ENCODE results near the gene DLG3. TPM values are rescaled to one million over a fixed set of nuclear protein-coding genes. Genes with fewer than 3 reads are reported as not detected.

The DLG3 gene
- polyA plus RNA-seq, 2 donors, result 13.8 to 19.0 TPM

GRCh38 chrX:70468709-70469108, 24.1 kb downstream of the DLG3 start:
- Histone ChIP-seq H3K27me3 (ENCODE audit: control insufficient read depth in 1 of 2, insufficient read depth in 2 of 2, low read length in 2 of 2) (no peaks in the 10 kb centered on the region), H3K36me3 (ENCODE audit: control insufficient read depth in 2 of 2, insufficient read depth in 2 of 2, low read length in 1 of 2) (no peaks in the 10 kb centered on the region)
- 79 to 86% methylated on average over 1 of the region's 1 CpG for WGBS, 2 donors

GRCh38 chrX:70470850-70471289, 26.2 kb downstream of the DLG3 start:
- Histone ChIP-seq H3K4me3 (ENCODE audit: low read depth in 1 of 2, low read length in 2 of 2) (no peak overlapping the region), H3K9me3 (ENCODE audit: control insufficient read depth in 2 of 2, insufficient read depth in 1 of 2, low read depth in 1 of 2, low read length in 1 of 2) (no peaks in the 10 kb centered on the region), H3K4me1 (ENCODE audit: control insufficient read depth in 2 of 2, insufficient read depth in 2 of 2, low read length in 1 of 2) (no peaks in the 10 kb centered on the region), H3K36me3 (ENCODE audit: control insufficient read depth in 2 of 2, insufficient read depth in 2 of 2, low read length in 1 of 2) (no peaks in the 10 kb centered on the region), H3K27me3 (ENCODE audit: control insufficient read depth in 1 of 2, insufficient read depth in 2 of 2, low read length in 2 of 2) (no peaks in the 10 kb centered on the region), H3K27ac (ENCODE audit: low read depth in 2 of 2, low read length in 1 of 2) (no peak overlapping the region)
- 70 to 82% methylated on average over 3 of the region's 3 CpGs for WGBS, 2 donors

More at GRCh38 chrX:70468709-70469108, 24.1 kb downstream of the DLG3 start:
- Histone ChIP-seq H3K4me1 (ENCODE audit: control insufficient read depth in 2 of 2, insufficient read depth in 2 of 2, low read length in 1 of 2) (no peaks in the 10 kb centered on the region), H3K27ac (ENCODE audit: low read depth in 2 of 2, low read length in 1 of 2) (no peak overlapping the region), H3K9me3 (ENCODE audit: control insufficient read depth in 2 of 2, insufficient read depth in 1 of 2, low read depth in 1 of 2, low read length in 1 of 2) (no peaks in the 10 kb centered on the region), H3K4me3 (ENCODE audit: low read depth in 1 of 2, low read length in 2 of 2) (no peak overlapping the region)

- peaks cover 0 to 5% of the 10 kb centered on the region in 2 donors for H3K27me3 ChIP-seq (ENCODE audit: control insufficient read depth in 1 of 2, insufficient read depth in 2 of 2, low read length in 2 of 2)
- H3K27ac ChIP-seq (ENCODE audit: low read depth in 2 of 2, low read length in 1 of 2), result peak overlapping the region in 1 of 2 donors; percentile 26
- no peaks in the 10 kb centered on the region for H3K9me3 ChIP-seq (ENCODE audit: control insufficient read depth in 2 of 2, insufficient read depth in 1 of 2, low read depth in 1 of 2, low read length in 1 of 2)
- no peak overlapping the region for H3K4me3 ChIP-seq (ENCODE audit: low read depth in 1 of 2, low read length in 2 of 2)
- WGBS, 2 donors, result 63 to 89% methylated on average over 5 of the region's 5 CpGs
- peaks cover 0 to 11% of the 10 kb centered on the region in 2 donors for H3K4me1 ChIP-seq (ENCODE audit: control insufficient read depth in 2 of 2, insufficient read depth in 2 of 2, low read length in 1 of 2)
- H3K36me3 ChIP-seq (ENCODE audit: control insufficient read depth in 2 of 2, insufficient read depth in 2 of 2, low read length in 1 of 2), result no peaks in the 10 kb centered on the region
Observed at GRCh38 chrX:70476166-70476933, 31.7 kb downstream of the DLG3 start.

GRCh38 chrX:70476934-70477733, 32.5 kb downstream of the DLG3 start:
- Histone ChIP-seq H3K4me3 (ENCODE audit: low read depth in 1 of 2, low read length in 2 of 2) (no peak overlapping the region), H3K9me3 (ENCODE audit: control insufficient read depth in 2 of 2, insufficient read depth in 1 of 2, low read depth in 1 of 2, low read length in 1 of 2) (no peaks in the 10 kb centered on the region), H3K27me3 (ENCODE audit: control insufficient read depth in 1 of 2, insufficient read depth in 2 of 2, low read length in 2 of 2) (peaks cover 0 to 5% of the 10 kb centered on the region in 2 donors), H3K36me3 (ENCODE audit: control insufficient read depth in 2 of 2, insufficient read depth in 2 of 2, low read length in 1 of 2) (no peaks in the 10 kb centered on the region), H3K4me1 (ENCODE audit: control insufficient read depth in 2 of 2, insufficient read depth in 2 of 2, low read length in 1 of 2) (peaks cover 0 to 11% of the 10 kb centered on the region in 2 donors), H3K27ac (ENCODE audit: low read depth in 2 of 2, low read length in 1 of 2) (peak overlapping the region; percentile 85 to 87)
- WGBS, 2 donors, result 20 to 35% methylated on average over 13 of the region's 13 CpGs

GRCh38 chrX:70477734-70478075, 33.1 kb downstream of the DLG3 start:
- Histone ChIP-seq H3K9me3 (ENCODE audit: control insufficient read depth in 2 of 2, insufficient read depth in 1 of 2, low read depth in 1 of 2, low read length in 1 of 2) (no peaks in the 10 kb centered on the region), H3K27me3 (ENCODE audit: control insufficient read depth in 1 of 2, insufficient read depth in 2 of 2, low read length in 2 of 2) (peaks cover 0 to 5% of the 10 kb centered on the region in 2 donors), H3K36me3 (ENCODE audit: control insufficient read depth in 2 of 2, insufficient read depth in 2 of 2, low read length in 1 of 2) (no peaks in the 10 kb centered on the region), H3K27ac (ENCODE audit: low read depth in 2 of 2, low read length in 1 of 2) (peak overlapping the region; percentile 85 to 87), H3K4me1 (ENCODE audit: control insufficient read depth in 2 of 2, insufficient read depth in 2 of 2, low read length in 1 of 2) (peaks cover 0 to 11% of the 10 kb centered on the region in 2 donors), H3K4me3 (ENCODE audit: low read depth in 1 of 2, low read length in 2 of 2) (no peak overlapping the region)
- WGBS, 2 donors, result 25 to 28% methylated on average over 4 of the region's 4 CpGs

- peaks cover 0 to 11% of the 10 kb centered on the region in 2 donors for H3K4me1 ChIP-seq (ENCODE audit: control insufficient read depth in 2 of 2, insufficient read depth in 2 of 2, low read length in 1 of 2)
Observed at GRCh38 chrX:70478526-70479245, 34.1 kb downstream of the DLG3 start.

GRCh38 chrX:70479247-70479921, 34.7 kb downstream of the DLG3 start:
- Histone ChIP-seq H3K4me1 (ENCODE audit: control insufficient read depth in 2 of 2, insufficient read depth in 2 of 2, low read length in 1 of 2) (peaks cover 0 to 11% of the 10 kb centered on the region in 2 donors), H3K27ac (ENCODE audit: low read depth in 2 of 2, low read length in 1 of 2) (peak overlapping the region; percentile 62 to 82), H3K4me3 (ENCODE audit: low read depth in 1 of 2, low read length in 2 of 2) (no peak overlapping the region), H3K36me3 (ENCODE audit: control insufficient read depth in 2 of 2, insufficient read depth in 2 of 2, low read length in 1 of 2) (no peaks in the 10 kb centered on the region), H3K27me3 (ENCODE audit: control insufficient read depth in 1 of 2, insufficient read depth in 2 of 2, low read length in 2 of 2) (peaks cover 0 to 5% of the 10 kb centered on the region in 2 donors), H3K9me3 (ENCODE audit: control insufficient read depth in 2 of 2, insufficient read depth in 1 of 2, low read depth in 1 of 2, low read length in 1 of 2) (no peaks in the 10 kb centered on the region)
- WGBS, 2 donors, result 40 to 48% methylated on average over 4 of the region's 4 CpGs

More at GRCh38 chrX:70478526-70479245, 34.1 kb downstream of the DLG3 start:
- Histone ChIP-seq H3K9me3 (ENCODE audit: control insufficient read depth in 2 of 2, insufficient read depth in 1 of 2, low read depth in 1 of 2, low read length in 1 of 2) (no peaks in the 10 kb centered on the region), H3K4me3 (ENCODE audit: low read depth in 1 of 2, low read length in 2 of 2) (no peak overlapping the region), H3K27me3 (ENCODE audit: control insufficient read depth in 1 of 2, insufficient read depth in 2 of 2, low read length in 2 of 2) (peaks cover 0 to 5% of the 10 kb centered on the region in 2 donors), H3K27ac (ENCODE audit: low read depth in 2 of 2, low read length in 1 of 2) (peak overlapping the region; percentile 53 to 82), H3K36me3 (ENCODE audit: control insufficient read depth in 2 of 2, insufficient read depth in 2 of 2, low read length in 1 of 2) (no peaks in the 10 kb centered on the region)
- 63% methylated on average over 10 of the region's 10 CpGs for WGBS, 2 donors

GRCh38 chrX:70479922-70480659, 35.5 kb downstream of the DLG3 start:
- no peak overlapping the region for H3K4me3 ChIP-seq (ENCODE audit: low read depth in 1 of 2, low read length in 2 of 2)
- H3K27me3 ChIP-seq (ENCODE audit: control insufficient read depth in 1 of 2, insufficient read depth in 2 of 2, low read length in 2 of 2), result peaks cover 0 to 5% of the 10 kb centered on the region in 2 donors
- H3K36me3 ChIP-seq (ENCODE audit: control insufficient read depth in 2 of 2, insufficient read depth in 2 of 2, low read length in 1 of 2), result no peaks in the 10 kb centered on the region
- H3K4me1 ChIP-seq (ENCODE audit: control insufficient read depth in 2 of 2, insufficient read depth in 2 of 2, low read length in 1 of 2), result peaks cover 0 to 14% of the 10 kb centered on the region in 2 donors
- no peaks in the 10 kb centered on the region for H3K9me3 ChIP-seq (ENCODE audit: control insufficient read depth in 2 of 2, insufficient read depth in 1 of 2, low read depth in 1 of 2, low read length in 1 of 2)
- peak overlapping the region; percentile 67 to 82 for H3K27ac ChIP-seq (ENCODE audit: low read depth in 2 of 2, low read length in 1 of 2)
- 31 to 39% methylated on average over 6 of the region's 6 CpGs for WGBS, 2 donors
